OCI-LY3 (cell line): ENCODE data around the gene VNN1.

Experiments used
- H2AFZ ChIP-seq: fragments of 200-600, 300-600 bp; shearing (Covaris generic); 2 replicates; pipeline ENCODE4 v1.6.0; 2014; ENCODE audit warnings: antibody characterized with exemption, low read depth, low read length
- H3K27ac ChIP-seq: fragments of 200-600, 300-600 bp; sonication (generic); 2 replicates; pipeline ENCODE4 v1.5.1; 2014; ENCODE audit warnings: mild to moderate bottlenecking, low read length, moderate library complexity, mixed read lengths
- H3K27me3 ChIP-seq: fragments of 200-600, 300-600 bp; sonication (generic); 2 replicates; pipeline ENCODE4 v1.6.1; 2014; ENCODE audit warnings: low read depth, low read length, mixed read lengths
- H3K36me3 ChIP-seq: fragments of 200-600, 300-600 bp; sonication (generic); replicated peaks from 2 replicates; pipeline ENCODE3; 2014; ENCODE audit warnings: low read depth, low read length, mixed read lengths
- H3K4me1 ChIP-seq: fragments of 300-600, 200-600 bp; sonication (generic); 2 replicates; pipeline ENCODE4 v1.6.1; 2014; ENCODE audit warnings: low read length, mixed read lengths
- H3K4me2 ChIP-seq: fragments of 200-600, 300-600 bp; sonication (generic); 2 replicates; pipeline ENCODE4 v1.6.1; 2014; ENCODE audit warnings: low read length, mixed read lengths
- H3K4me3 ChIP-seq: fragments of 300-600, 200-600 bp; sonication (generic); 2 replicates; pipeline ENCODE4 v1.5.1; 2014; ENCODE audit warnings: antibody characterized with exemption, mild to moderate bottlenecking, low read length, moderate library complexity
- H3K79me2 ChIP-seq: fragments of 300-600, 200-600 bp; shearing (Covaris generic); 2 replicates; pipeline ENCODE4 v1.6.1; 2014; ENCODE audit warnings: mild to moderate bottlenecking, low read length, mixed read lengths
- H3K9ac ChIP-seq: fragments of 300-600, 200-600 bp; shearing (Covaris generic); 2 replicates; pipeline ENCODE4 v1.6.0; 2014; ENCODE audit warnings: mild to moderate bottlenecking, low read length, moderate library complexity
- H3K9me3 ChIP-seq: fragments of 200-600, 300-600 bp; shearing (Covaris generic); 2 replicates; pipeline ENCODE4 v1.6.1; 2014; ENCODE audit warnings: low read length, mixed read lengths; ENCODE audit not compliant: insufficient read depth
- H4K20me1 ChIP-seq: fragments of 200-600, 300-600 bp; sonication (generic); 2 replicates; pipeline ENCODE4 v1.6.1; 2016; ENCODE audit warnings: low read length, mixed read lengths; ENCODE audit not compliant: insufficient read depth
- CTCF ChIP-seq: fragments of 200-600, 300-600 bp; sonication (generic); IDR thresholded peaks from 2 replicates; pipeline ENCODE4 v1.5.1; 2014; ENCODE audit warnings: antibody characterized with exemption, low read length, low read depth
- EZH2phosphoT487 ChIP-seq: fragments of 200-600 bp; shearing (Covaris generic); IDR thresholded peaks from 2 replicates; pipeline ENCODE4 v1.6.1; 2018; ENCODE audit warnings: antibody characterized with exemption, mixed run types, low read depth

VNN1 gene

GRCh38 chr6:132752255-132752654 lies 38.4 kb upstream of the VNN1 start:
- H3K4me3 ChIP-seq = no peak overlapping the region
- H3K36me3 ChIP-seq = peaks cover 16% of the 10 kb centered on the region
- no peak overlapping the region for H2AFZ ChIP-seq
- peaks cover 59% of the 10 kb centered on the region for H3K4me1 ChIP-seq
- H3K4me2 ChIP-seq = no peak overlapping the region
- TF ChIP-seq EZH2phosphoT487 = no peak
- TF ChIP-seq CTCF = no peak
- H3K27ac ChIP-seq = no peak overlapping the region
- H3K9ac ChIP-seq = no peak overlapping the region
- no peaks in the 10 kb centered on the region for H3K9me3 ChIP-seq
- H4K20me1 ChIP-seq = no peaks in the 10 kb centered on the region
- no peaks in the 10 kb centered on the region for H3K79me2 ChIP-seq
- H3K27me3 ChIP-seq = no peaks in the 10 kb centered on the region

GRCh38 chr6:132751828-132752227 lies 38.0 kb upstream of the VNN1 start:
- Histone ChIP-seq H3K4me2 (peak overlapping the region; percentile 89), H3K4me3 (no peak overlapping the region), H3K4me1 (peaks cover 55% of the 10 kb centered on the region), H3K9ac (no peak overlapping the region), H4K20me1 (no peaks in the 10 kb centered on the region), H3K36me3 (peaks cover 16% of the 10 kb centered on the region), H3K79me2 (no peaks in the 10 kb centered on the region), H3K9me3 (no peaks in the 10 kb centered on the region), H2AFZ (no peak overlapping the region), H3K27ac (peak overlapping the region; percentile 93), H3K27me3 (no peaks in the 10 kb centered on the region)
- TF ChIP-seq CTCF = no peak
- no peak for TF ChIP-seq EZH2phosphoT487

GRCh38 chr6:132751306-132751705 lies 37.5 kb upstream of the VNN1 start:
- no peaks in the 10 kb centered on the region for H3K9me3 ChIP-seq
- H3K4me2 ChIP-seq = peak overlapping the region; percentile 89
- H3K27ac ChIP-seq = peak overlapping the region; percentile 93
- no peak overlapping the region for H2AFZ ChIP-seq
- TF ChIP-seq CTCF = no peak
- no peak for TF ChIP-seq EZH2phosphoT487
- peaks cover 16% of the 10 kb centered on the region for H3K36me3 ChIP-seq
- no peaks in the 10 kb centered on the region for H3K79me2 ChIP-seq
- H3K27me3 ChIP-seq = no peaks in the 10 kb centered on the region
- no peaks in the 10 kb centered on the region for H4K20me1 ChIP-seq
- H3K9ac ChIP-seq = peak overlapping the region; percentile 40; the same call in 1 of the 2 replicates
- H3K4me3 ChIP-seq = peak overlapping the region; percentile 60
- H3K4me1 ChIP-seq = peaks cover 50% of the 10 kb centered on the region

- H3K9me3 ChIP-seq = no peaks in the 10 kb centered on the region
- H3K79me2 ChIP-seq = no peaks in the 10 kb centered on the region
- peak overlapping the region; percentile 60 for H3K4me3 ChIP-seq
- peak overlapping the region; percentile 93 for H3K27ac ChIP-seq
- H3K9ac ChIP-seq = peak overlapping the region; percentile 40; the same call in 1 of the 2 replicates
- TF ChIP-seq CTCF = no peak
- TF ChIP-seq EZH2phosphoT487 = no peak
- H3K4me1 ChIP-seq = peaks cover 43% of the 10 kb centered on the region
- no peaks in the 10 kb centered on the region for H3K27me3 ChIP-seq
- H4K20me1 ChIP-seq = no peaks in the 10 kb centered on the region
- H3K36me3 ChIP-seq = peaks cover 16% of the 10 kb centered on the region
- peak overlapping the region; percentile 89 for H3K4me2 ChIP-seq
- no peak overlapping the region for H2AFZ ChIP-seq
Measured at GRCh38 chr6:132750455-132751248, 36.8 kb upstream of the VNN1 start.
